Measurements from ENCODE around the gene TARDBP.
"Not testable (repeated sequence)": the region's sequence is repeated elsewhere in the genome, so short reads cannot be mapped to it uniquely, and the experiment has no call there.

Gene TARDBP

GRCh38 chr1:11059968-11060830 is 47.7 kb downstream of the TARDBP start, which contains the start of gene SRM:
SRM (minus strand) TSS chr1:11060018; CDS start chr1:11059943, 75 bp downstream.
- peak; percentile 83 for DNase-seq (ENCODE audit: low read depth)

GRCh38 chr1:11061652-11062365 is 49.4 kb downstream of the TARDBP start:
- no peak for DNase-seq (ENCODE audit: low read depth)

GRCh38 chr1:11062965-11063401 is 50.5 kb downstream of the TARDBP start:
- DNase-seq (ENCODE audit: low read depth) = no peak

- DNase-seq (ENCODE audit: low read depth) = not testable (repeated sequence)
These were observed 51.6 kb downstream of the TARDBP start for GRCh38 chr1:11063937-11064537.

GRCh38 chr1:11064942-11065341 is 52.5 kb downstream of the TARDBP start:
- no peak for DNase-seq (ENCODE audit: low read depth)

GRCh38 chr1:11065796-11066195 is 53.3 kb downstream of the TARDBP start:
- DNase-seq (ENCODE audit: low read depth) = no peak

- no peak for DNase-seq (ENCODE audit: low read depth)
These were observed 55.5 kb downstream of the TARDBP start for GRCh38 chr1:11067716-11068599.

- no peak for DNase-seq (ENCODE audit: low read depth)
These were observed 56.4 kb downstream of the TARDBP start for GRCh38 chr1:11068600-11069473.

GRCh38 chr1:11070876-11071275 is 58.4 kb downstream of the TARDBP start:
- DNase-seq (ENCODE audit: low read depth) = no peak

GRCh38 chr1:11071463-11072215 is 59.2 kb downstream of the TARDBP start:
- no peak for DNase-seq (ENCODE audit: low read depth)

- DNase-seq (ENCODE audit: low read depth) = no peak
These were observed 59.9 kb downstream of the TARDBP start for GRCh38 chr1:11072216-11072917.

- DNase-seq (ENCODE audit: low read depth) = not testable (repeated sequence)
These were observed 60.9 kb downstream of the TARDBP start for GRCh38 chr1:11073398-11073797.
